CD4-positive, alpha-beta T cell (primary cell): Measurements from ENCODE around the gene ACOT2. TPM values are rescaled to one million over a fixed set of nuclear protein-coding genes. Genes with fewer than 3 reads are reported as not detected.

ENCODE experiments used
- ATAC-seq: fragments of 200-7000 bp; cut with Tn5 transposase; one replicate; pipeline ENCODE4 v1.10.0; 2022; ENCODE audit warnings: mild to moderate bottlenecking; ENCODE audit not compliant: poor library complexity
- CTCF ChIA-PET: fragments of 350-600 bp; sonication (Branson Sonifier 250); formaldehyde crosslinking; loops from one replicate; lab custom pipeline; 2021; ENCODE audit warnings: antibody characterized with exemption, inconsistent platforms; lab: Charles Lee
- POLR2A ChIA-PET: fragments of 350-600 bp; sonication (Branson Sonifier 250); formaldehyde crosslinking; loops from one replicate; lab custom pipeline; 2021; ENCODE audit warnings: antibody characterized with exemption, inconsistent platforms; lab: Charles Lee
- DNase-seq, 14 experiments: peaks; one replicate each; pipeline ENCODE4 v3.0.0-alpha.2; 2013 to 2020; ENCODE audit warnings: mixed read lengths in 2 of 14
- H3K27ac ChIP-seq, 2 donors: one replicate each; pipeline versions ENCODE4 v1.5.1 to v1.7.0; 2013; ENCODE audit warnings: low read length in 2 of 2, low read depth in 1 of 2, mild to moderate bottlenecking in 1 of 2
- H3K27me3 ChIP-seq, 2 experiments: 1 replicate in 1 of 2; 2 replicates in 1 of 2; pipeline versions ENCODE4 v1.6.1 to v1.7.0; 2013; ENCODE audit warnings: low read length in 2 of 2, control low read depth in 1 of 2, mild to moderate bottlenecking in 1 of 2, moderate library complexity in 1 of 2; ENCODE audit not compliant: insufficient read depth in 2 of 2, control insufficient read depth in 1 of 2
- H3K36me3 ChIP-seq: one replicate; pipeline ENCODE4 v1.6.1; 2013; ENCODE audit warnings: low read length, control low read depth; ENCODE audit not compliant: insufficient read depth
- H3K4me1 ChIP-seq: one replicate; pipeline ENCODE4 v1.6.1; 2013; ENCODE audit warnings: low read length, control low read depth; ENCODE audit not compliant: insufficient read depth
- H3K4me3 ChIP-seq: one replicate; pipeline ENCODE4 v1.5.1; 2013; ENCODE audit warnings: mild to moderate bottlenecking, low read length, moderate library complexity
- H3K9me3 ChIP-seq, 2 experiments: 1 replicate in 1 of 2; 2 replicates in 1 of 2; pipeline versions ENCODE4 v1.6.1 to v1.7.0; 2013; ENCODE audit warnings: low read length in 2 of 2, mild to moderate bottlenecking in 2 of 2, control low read depth in 1 of 2, moderate library complexity in 1 of 2; ENCODE audit not compliant: control insufficient read depth in 1 of 2, insufficient read depth in 1 of 2
- H3K27ac Mint-ChIP-seq: one replicate; pipeline ENCODE4 v1.8.0; 2020; ENCODE audit warnings: mixed read lengths
- H3K27me3 Mint-ChIP-seq: one replicate; pipeline ENCODE4 v1.8.0; 2021; ENCODE audit warnings: mixed read lengths
- H3K36me3 Mint-ChIP-seq: one replicate; pipeline ENCODE4 v1.8.0; 2021; ENCODE audit warnings: low read depth, mixed read lengths
- H3K4me1 Mint-ChIP-seq: one replicate; pipeline ENCODE4 v1.8.0; 2021; ENCODE audit warnings: low read depth, mixed read lengths
- H3K4me3 Mint-ChIP-seq: one replicate; pipeline ENCODE4 v1.8.0; 2020; ENCODE audit warnings: mild to moderate bottlenecking, mixed read lengths
- H3K9me3 Mint-ChIP-seq: one replicate; pipeline ENCODE4 v1.8.0; 2020; ENCODE audit warnings: mixed read lengths
- intact Hi-C, 2 experiments: fragments of 100-400 bp; cut with DNase I in 1 of 2; cut with micrococcal nuclease in 1 of 2; formaldehyde crosslinking; loops; one replicate each; pipeline versions ENCODE4 v1.15.1 to v1.9.0; 2023 to 2025; cut with DNase I, micrococcal nuclease
- total RNA-seq, 174 experiments: library from RNA in 2 of 174; stranded (reverse) in 2 of 174; gene quantifications; one replicate each; pipeline ENCODE4 v1.2.3 and lab custom pipeline; 2021 to 2026
- TF ChIP-seq, protein P1 (sequence below): fragments of 200-600 bp; IDR thresholded peaks from one replicate; pipeline ENCODE4 v1.8.0; 2022; ENCODE audit warnings: antibody characterized with exemption, mild to moderate bottlenecking

ACOT2 gene
- total RNA-seq, 2 experiments from 2014 or later, result 16.1 to 17.6 TPM

DNA sequence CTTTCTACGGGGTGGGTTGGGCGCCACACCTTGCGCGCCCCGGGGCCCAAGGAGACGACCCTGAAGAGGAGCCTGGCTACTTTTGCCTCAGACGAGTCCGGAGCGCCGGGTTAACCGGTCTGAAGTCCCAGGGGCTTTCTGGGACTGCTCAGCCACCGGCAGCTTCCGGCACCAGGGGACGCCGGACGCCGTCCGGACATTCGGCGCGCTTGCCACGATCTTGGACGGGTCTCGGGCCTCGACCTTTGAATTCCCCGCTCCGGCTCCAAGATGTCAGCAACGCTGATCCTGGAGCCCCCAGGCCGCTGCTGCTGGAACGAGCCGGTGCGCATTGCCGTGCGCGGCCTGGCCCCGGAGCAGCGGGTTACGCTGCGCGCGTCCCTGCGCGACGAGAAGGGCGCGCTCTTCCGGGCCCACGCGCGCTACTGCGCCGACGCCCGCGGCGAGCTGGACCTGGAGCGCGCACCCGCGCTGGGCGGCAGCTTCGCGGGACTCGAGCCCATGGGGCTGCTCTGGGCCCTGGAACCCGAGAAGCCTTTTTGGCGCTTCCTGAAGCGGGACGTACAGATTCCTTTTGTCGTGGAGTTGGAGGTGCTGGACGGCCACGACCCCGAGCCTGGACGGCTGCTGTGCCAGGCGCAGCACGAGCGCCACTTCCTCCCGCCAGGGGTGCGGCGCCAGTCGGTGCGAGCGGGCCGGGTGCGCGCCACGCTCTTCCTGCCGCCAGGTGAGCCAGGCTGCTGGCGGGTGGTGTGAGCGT, 22.9 kb downstream of the ACOT2 start, which contains the start of gene ACOT4:
ACOT4 (plus strand) TSS at position 184 of the 760 bp plus-strand sequence; CDS start at position 271, 87 bp downstream.
- Histone ChIP-seq H3K9me3 (no peaks in the 10 kb centered on the region), H3K27me3 (no peaks in the 10 kb centered on the region), H3K27ac (peak within 1 kb of the TSS in 1 of 2 donors; percentile 58), H3K4me3 (peak within 1 kb of the TSS; percentile 88), H3K4me1 (peaks cover 11% of the 10 kb centered on the region), H3K36me3 (no peaks in the 10 kb centered on the region)
- Mint-ChIP-seq H3K36me3 (no peaks in the 10 kb centered on the region), H3K27me3 (no peaks in the 10 kb centered on the region), H3K4me3 (peak within 1 kb of the TSS; percentile 82), H3K9me3 (no peaks in the 10 kb centered on the region), H3K27ac (peak within 1 kb of the TSS; percentile 71), H3K4me1 (peaks cover 6% of the 10 kb centered on the region)
- POLR2A ChIA-PET, result interaction anchor here (0.7 to 3.8 kb wide), 12 partner anchors 13 to 534 kb away, joined by 3 to 90 read pairs (median 4); partner anchors contain the start of genes ACOT2, ACOT6, BBOF1 and COQ6
- TF ChIP-seq, protein P1, sequence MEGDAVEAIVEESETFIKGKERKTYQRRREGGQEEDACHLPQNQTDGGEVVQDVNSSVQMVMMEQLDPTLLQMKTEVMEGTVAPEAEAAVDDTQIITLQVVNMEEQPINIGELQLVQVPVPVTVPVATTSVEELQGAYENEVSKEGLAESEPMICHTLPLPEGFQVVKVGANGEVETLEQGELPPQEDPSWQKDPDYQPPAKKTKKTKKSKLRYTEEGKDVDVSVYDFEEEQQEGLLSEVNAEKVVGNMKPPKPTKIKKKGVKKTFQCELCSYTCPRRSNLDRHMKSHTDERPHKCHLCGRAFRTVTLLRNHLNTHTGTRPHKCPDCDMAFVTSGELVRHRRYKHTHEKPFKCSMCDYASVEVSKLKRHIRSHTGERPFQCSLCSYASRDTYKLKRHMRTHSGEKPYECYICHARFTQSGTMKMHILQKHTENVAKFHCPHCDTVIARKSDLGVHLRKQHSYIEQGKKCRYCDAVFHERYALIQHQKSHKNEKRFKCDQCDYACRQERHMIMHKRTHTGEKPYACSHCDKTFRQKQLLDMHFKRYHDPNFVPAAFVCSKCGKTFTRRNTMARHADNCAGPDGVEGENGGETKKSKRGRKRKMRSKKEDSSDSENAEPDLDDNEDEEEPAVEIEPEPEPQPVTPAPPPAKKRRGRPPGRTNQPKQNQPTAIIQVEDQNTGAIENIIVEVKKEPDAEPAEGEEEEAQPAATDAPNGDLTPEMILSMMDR, result peak; percentile 20
- CTCF ChIA-PET, result interaction anchor here (1.3 kb wide), 1 partner anchor 21 kb away, joined by 3 read pairs; no protein-coding TSS in a partner anchor
- peak; percentile 89 for ATAC-seq
- peak in 13 of 14 experiments; percentile 35 to 88 (median 57) for DNase-seq
- intact Hi-C loops, result loop anchor here (1.0 to 2.0 kb wide), 3 partner anchors 20 to 23 kb away; partner anchors contain the start of genes ACOT6 (in 2 of the 2) and ACOT2 (in 1 of the 2)

DNA sequence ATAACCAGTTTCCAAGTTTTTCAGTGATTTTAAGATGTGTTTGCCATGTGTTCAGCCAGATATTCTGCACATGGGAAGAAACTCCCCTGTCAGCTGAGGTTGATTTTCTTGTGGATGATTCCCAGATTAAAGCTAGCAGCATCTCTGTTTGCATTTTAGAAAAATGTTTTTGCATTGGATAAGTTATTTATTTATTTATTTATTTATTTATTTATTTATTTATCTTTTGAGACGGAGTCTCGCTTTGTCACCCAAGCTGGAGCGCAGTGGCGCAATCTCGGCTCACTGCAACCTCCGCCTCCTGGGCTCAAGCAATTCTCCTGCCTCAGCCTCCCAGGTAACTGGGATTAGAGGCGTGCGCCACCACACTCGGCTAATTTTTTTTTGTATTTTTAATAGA, 25.5 kb downstream of the ACOT2 start:
- H3K36me3 ChIP-seq, result no peaks in the 10 kb centered on the region
- DNase-seq (no peak), ATAC-seq (no peak)
- ChIA-PET CTCF (no interaction called here), POLR2A (interaction anchor here (3.8 kb wide), 1 partner anchor 19 kb away, joined by 90 read pairs; the partner anchor contains the start of gene ACOT6)
- TF ChIP-seq, protein P1, result no peak
- Mint-ChIP-seq H3K9me3 (no peaks in the 10 kb centered on the region), H3K27ac (no peak overlapping the region), H3K4me1 (peaks cover 6% of the 10 kb centered on the region), H3K27me3 (no peaks in the 10 kb centered on the region), H3K36me3 (no peaks in the 10 kb centered on the region), H3K4me3 (no peak overlapping the region)
- intact Hi-C loops, result no loop called here
- H3K27me3 ChIP-seq, result no peaks in the 10 kb centered on the region
- H3K4me3 ChIP-seq, result no peak overlapping the region
- no peak overlapping the region for H3K27ac ChIP-seq
- H3K4me1 ChIP-seq, result peaks cover 11% of the 10 kb centered on the region
- H3K9me3 ChIP-seq, result no peaks in the 10 kb centered on the region

DNA sequence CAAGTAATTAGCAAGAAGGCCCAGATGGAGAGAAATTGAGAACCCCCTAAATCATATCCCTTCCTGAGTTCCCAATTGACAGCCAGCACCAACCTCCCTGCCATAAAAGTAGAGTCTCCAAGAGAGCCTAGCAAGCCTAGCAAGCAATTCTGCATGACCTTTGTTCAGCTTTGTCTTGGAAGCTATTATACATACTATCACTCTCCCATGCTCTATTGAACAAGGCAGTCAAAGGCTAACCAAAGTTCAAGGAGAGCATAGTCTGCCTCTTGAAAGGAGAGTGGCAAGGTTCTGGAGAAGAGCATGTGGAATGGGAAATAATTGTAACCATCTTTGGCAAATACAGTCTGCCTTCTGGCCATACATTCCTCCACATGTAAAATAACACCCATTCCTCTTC, 30.5 kb downstream of the ACOT2 start:
- POLR2A ChIA-PET, result interaction anchor here (0.9 to 2.6 kb wide), 2 partner anchors 13 to 29 kb away, joined by 3 to 8 read pairs; partner anchors contain the start of gene ACOT6
- no peaks in the 10 kb centered on the region for H3K9me3 Mint-ChIP-seq
- no peak overlapping the region for H3K4me3 ChIP-seq
- no peak for ATAC-seq
- TF ChIP-seq, protein P1, result no peak
- DNase-seq, result no peak
- no peaks in the 10 kb centered on the region for H3K36me3 ChIP-seq
- intact Hi-C loops, result no loop called here
- no peaks in the 10 kb centered on the region for H3K9me3 ChIP-seq
- H3K4me1 ChIP-seq, result no peaks in the 10 kb centered on the region
- CTCF ChIA-PET, result no interaction called here
- no peak overlapping the region for H3K4me3 Mint-ChIP-seq
- no peaks in the 10 kb centered on the region for H3K36me3 Mint-ChIP-seq
- no peaks in the 10 kb centered on the region for H3K27me3 ChIP-seq
- no peak overlapping the region for H3K27ac Mint-ChIP-seq
- no peak overlapping the region for H3K27ac ChIP-seq
- no peaks in the 10 kb centered on the region for H3K4me1 Mint-ChIP-seq
- H3K27me3 Mint-ChIP-seq, result no peaks in the 10 kb centered on the region
